SK-N-MC (cell line): ENCODE data around the gene GPR137B.

ENCODE experiments used
- EZH2 ChIP-seq: fragments of 200-600 bp; sonication (generic); IDR thresholded peaks from one replicate; pipeline ENCODE4 v1.6.1; 2017; ENCODE audit warnings: antibody characterized with exemption
- POLR2AphosphoS5 ChIP-seq: IDR thresholded peaks from 2 replicates; pipeline ENCODE4 v1.6.1; 2012; ENCODE audit warnings: mild to moderate bottlenecking, low read depth, low read length, borderline replicate concordance

DNA sequence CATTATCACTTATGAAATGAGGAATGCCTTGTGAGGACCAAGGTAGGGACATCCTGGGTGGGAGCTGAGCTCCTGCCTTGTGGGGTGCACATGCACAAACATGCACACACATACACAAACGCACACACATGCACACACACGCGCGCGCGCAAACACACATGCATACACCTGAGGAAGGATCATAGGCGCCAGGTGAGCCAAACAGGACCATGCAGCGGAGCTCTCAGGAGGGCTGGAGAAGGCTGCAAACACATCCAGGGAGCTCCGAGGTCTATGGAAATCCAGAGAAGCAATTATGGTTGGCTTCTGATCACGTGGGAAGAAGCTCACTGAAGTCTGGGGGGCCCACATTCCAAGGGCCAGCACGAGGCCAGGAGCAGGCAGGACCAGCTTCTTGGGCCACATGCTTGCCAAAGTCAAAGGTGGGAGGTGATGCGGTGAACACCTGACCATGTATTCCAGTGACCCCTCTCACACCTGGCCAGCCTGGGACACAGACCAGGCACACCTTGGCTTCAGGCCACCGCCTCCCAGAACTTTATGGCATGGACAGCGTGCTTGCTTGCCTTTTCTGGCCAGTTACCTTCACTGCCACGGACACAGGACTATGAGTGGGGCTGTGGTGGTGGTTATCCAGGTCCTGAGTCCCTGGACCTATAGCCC lies 13.6 kb downstream of the GPR137B start:
- no peak for TF ChIP-seq POLR2AphosphoS5
- TF ChIP-seq EZH2 = no peak
